Heart right ventricle (tissue), 16 donors: ENCODE measurements around the gene UNKL. TPM values are rescaled to one million over a fixed set of nuclear protein-coding genes. Genes with fewer than 3 reads are reported as not detected.

ENCODE experiments used
- ATAC-seq, 8 donors: fragments of 200-7000 bp; cut with Tn5 transposase; one replicate each; pipeline ENCODE4 v1.9.1; 2020; ENCODE audit warnings: mild to moderate bottlenecking in 8 of 8, moderate library complexity in 8 of 8, moderate number of reproducible peaks in 1 of 8
- DNase-seq, 2 donors: peaks; one replicate each; pipeline ENCODE4 v3.0.0-alpha.2; 2020
- H3K27ac ChIP-seq, 10 donors: fragments of 200-600 bp; sonication (generic) in 2 of 10; one replicate each; pipeline versions ENCODE4 v1.5.0 to v1.8.0; 2020 to 2022; ENCODE audit warnings: mild to moderate bottlenecking in 3 of 10
- H3K27me3 ChIP-seq, 7 donors: fragments of 200-600 bp; one replicate each; pipeline ENCODE4 v1.8.0; 2021 to 2022; ENCODE audit warnings: mild to moderate bottlenecking in 2 of 7
- H3K36me3 ChIP-seq, 9 donors: fragments of 200-600 bp; sonication (generic) in 1 of 9; one replicate each; pipeline versions ENCODE4 v1.5.0 to v1.8.0; 2020 to 2022; ENCODE audit warnings: mild to moderate bottlenecking in 2 of 9
- H3K4me1 ChIP-seq, 9 donors: fragments of 200-600 bp; sonication (generic) in 1 of 9; one replicate each; pipeline versions ENCODE4 v1.5.0 to v1.8.0; 2020 to 2022; ENCODE audit warnings: mild to moderate bottlenecking in 4 of 9
- H3K4me3 ChIP-seq, 10 donors: fragments of 200-600 bp; sonication (generic) in 2 of 10; one replicate each; pipeline versions ENCODE4 v1.5.0 to v1.8.0; 2020 to 2022; ENCODE audit warnings: mild to moderate bottlenecking in 7 of 10, moderate library complexity in 2 of 10
- H3K9me3 ChIP-seq, 11 donors: fragments of 200-600 bp in 10 of 11; sonication (generic) in 2 of 11; one replicate each; pipeline versions ENCODE4 v1.5.0 to v1.8.0; 2013 to 2022; ENCODE audit warnings: mild to moderate bottlenecking in 2 of 11, control low read depth in 1 of 11, moderate library complexity in 1 of 11
- CTCF ChIP-seq, 9 donors: fragments of 200-600 bp; sonication (generic) in 2 of 9; IDR thresholded peaks; one replicate each; pipeline versions ENCODE4 v1.5.0 to v1.8.0; 2021 to 2022; ENCODE audit warnings: antibody characterized with exemption in 9 of 9, mild to moderate bottlenecking in 5 of 9, moderate library complexity in 1 of 9
- WGBS, 2 donors: extraction: QIAGEN DNeasy Blood & Tissue Kit; methylation state at CpG; one replicate each; pipeline ENCODE4 v1.1.7; 2013; ENCODE audit warnings: inconsistent platforms in 1 of 2; 5-methylcytosine and 5-hydroxymethylcytosine counted together
- intact Hi-C, 10 donors: fragments of 100-400 bp; cut with DNase I; formaldehyde crosslinking; loops; one replicate each; pipeline versions ENCODE4 v1.11.1 to v1.14.2; 2022
- polyA plus RNA-seq, 2 donors: library from polyadenylated mRNA; stranded (reverse); fragments of 200-250 nt; gene quantifications; one replicate each; pipeline ENCODE4 v1.2.3, GENCODE V29; 2013
- total RNA-seq, 10 donors: library from RNA; stranded (reverse); fragmentation: NEBNext Ultra II Directional in 3 of 10; extraction: Animal tissue kit (Norgen Biotek cat#: 25700) in 3 of 10; gene quantifications; one replicate each; pipeline versions ENCODE4 v1.2.1 to v1.2.4, GENCODE V29; 2021 to 2023
- donor health status: Arrhythmogenic right ventricular cardiomyopathy.
- donor health status: ischemic (EF 13 %, LVEDD 7.1; RV severe dilation, severe dysfunction).
- donor health status: healthy with polysubstance abuse.
- donor health status: DM: no; HTN: yes; CAD: no.
- donor health status: DM: no; HTN: no; CAD: no.
- donor health status: ischemic (EF 25% LVEDD 6.9; RV normal size, moderate dysfunction).
- donor health status: ischemic (EF 25% LVEDD 5.7; RV mildly dilated, moderate dysfunction).
- donor health status: healthy.
- donor health status: DM: yes; HTN: yes; CAD: no.
- donor health status: Ischemic cardiomyopathy.
- donor health status: ischemic (EF 35%, LVEDD 5.7; RV mildly dilated, moderate dysfunction).
- donor health status: nonischemic (EF 11% LVEDD 7.7; RV severe dilation, severe dysfunction).
- donor health status: DM: yes; HTN: yes; CAD: no.
- donor health status: PGD.
- donor health status: ischemic (EF 29% LVEDD 5.4; RV normal size, mild dysfunction).
- donor health status: nonischemic (EF 23%, LVEDD 6.1; RV moderate dilation, normal function).

The UNKL gene
- total and polyA plus RNA-seq, 12 donors, result 3.3 to 20.4 (median 11.4) TPM

- Histone ChIP-seq H3K4me3 (no peak overlapping the region), H3K27me3 (no peaks in the 10 kb centered on the region), H3K4me1 (peaks cover 0 to 16% (median 5%) of the 10 kb centered on the region in 9 donors), H3K27ac (no peak overlapping the region), H3K9me3 (no peaks in the 10 kb centered on the region), H3K36me3 (peaks cover 0 to 27% (median 11%) of the 10 kb centered on the region in 9 donors)
- ATAC-seq (no peak), DNase-seq (no peak)
- WGBS, 2 donors, result 93 to 95% methylated on average over 14 of the region's 14 CpGs
- intact Hi-C loops, result loop anchor here in 1 of 10 donors (10.0 kb wide), 1 partner anchor 60 kb away; no protein-coding TSS in a partner anchor
- no peak for TF ChIP-seq CTCF (IDR thresholded peaks at IDR 0.05)
Observed at GRCh38 chr16:1344499-1344898, 70.0 kb downstream of the UNKL start.

DNA sequence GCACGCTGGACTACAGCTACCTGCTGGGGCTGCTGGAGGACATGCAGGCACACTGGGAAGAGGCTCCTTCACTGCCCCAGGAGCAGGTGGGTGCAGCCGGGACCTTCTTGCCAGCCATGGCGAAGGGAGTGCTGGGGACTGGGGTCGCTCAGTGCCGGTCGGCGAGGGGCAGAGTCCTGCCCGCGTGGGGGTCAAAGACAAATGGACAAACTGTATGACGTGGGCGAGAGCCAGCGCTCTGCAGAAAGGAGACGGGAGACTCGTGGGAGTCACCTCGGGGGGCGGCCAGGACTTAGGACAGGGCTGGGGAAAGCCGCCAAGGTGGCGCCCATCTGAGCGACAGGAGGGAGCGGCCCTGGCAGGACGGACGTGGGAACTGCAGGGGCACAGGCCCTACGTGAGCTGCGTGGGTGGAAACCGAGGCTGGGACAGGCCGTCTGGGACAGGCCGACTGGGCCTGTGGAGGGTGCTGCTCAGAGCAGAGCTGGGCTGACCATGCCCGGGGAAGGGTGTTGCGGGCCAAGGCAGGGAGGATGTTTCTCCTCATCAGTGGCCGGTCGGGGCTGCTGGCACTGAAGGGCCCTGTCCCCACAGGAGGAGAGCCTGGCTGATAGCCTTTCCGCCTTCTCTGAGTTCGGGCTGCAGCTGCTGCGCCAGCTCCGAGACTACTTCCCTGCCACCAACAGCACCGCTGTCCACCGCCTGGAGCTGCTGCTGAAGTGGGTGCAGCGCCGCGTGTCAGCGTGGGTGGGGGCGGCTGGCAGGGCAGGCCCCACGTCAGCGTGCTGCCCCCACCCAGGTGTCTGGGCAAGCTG lies 70.9 kb downstream of the UNKL start:
- H3K36me3 ChIP-seq, result peaks cover 0 to 18% (median 2%) of the 10 kb centered on the region in 9 donors
- WGBS, 2 donors, result 58 to 74% methylated on average over 43 to 44 of the region's 44 CpGs
- H3K4me3 ChIP-seq, result peak overlapping the region in 8 of 10 donors; percentile 6 to 44 (median 36)
- TF ChIP-seq CTCF (IDR thresholded peaks at IDR 0.05), result no peak
- ATAC-seq, result peak in 1 of 8 donors; percentile 2
- no peaks in the 10 kb centered on the region for H3K9me3 ChIP-seq
- peaks cover 0 to 16% (median 5%) of the 10 kb centered on the region in 9 donors for H3K4me1 ChIP-seq
- intact Hi-C loops, result loop anchor here in 1 of 10 donors (10.0 kb wide), 1 partner anchor 61 kb away; no protein-coding TSS in a partner anchor
- H3K27ac ChIP-seq, result no peak overlapping the region
- no peak for DNase-seq
- H3K27me3 ChIP-seq, result no peaks in the 10 kb centered on the region

- Histone ChIP-seq H3K4me1 (peaks cover 0 to 16% (median 5%) of the 10 kb centered on the region in 9 donors), H3K27ac (no peak overlapping the region), H3K27me3 (no peaks in the 10 kb centered on the region), H3K36me3 (peaks cover 0 to 9% (median 0%) of the 10 kb centered on the region in 9 donors), H3K4me3 (peak overlapping the region in 8 of 10 donors; percentile 6 to 44 (median 36)), H3K9me3 (no peaks in the 10 kb centered on the region)
- intact Hi-C loops, result loop anchor here in 1 of 10 donors (10.0 kb wide), 1 partner anchor 62 kb away; no protein-coding TSS in a partner anchor
- WGBS, 2 donors, result 13 to 27% methylated on average over 49 of the region's 49 CpGs
- ATAC-seq (peak; percentile 89 to 96 (median 94)), DNase-seq (peak; percentile 89)
- TF ChIP-seq CTCF (IDR thresholded peaks at IDR 0.05), result no peak
Observed at GRCh38 chr16:1342526-1343427, 71.7 kb downstream of the UNKL start.
